ENCODE measurements around the gene MAN2A1. TPM values are rescaled to one million over a fixed set of nuclear protein-coding genes. Genes with fewer than 3 reads are reported as not detected.

The MAN2A1 gene
- total RNA-seq, 1 donor from 2014 or later: 83.6 TPM

DNA sequence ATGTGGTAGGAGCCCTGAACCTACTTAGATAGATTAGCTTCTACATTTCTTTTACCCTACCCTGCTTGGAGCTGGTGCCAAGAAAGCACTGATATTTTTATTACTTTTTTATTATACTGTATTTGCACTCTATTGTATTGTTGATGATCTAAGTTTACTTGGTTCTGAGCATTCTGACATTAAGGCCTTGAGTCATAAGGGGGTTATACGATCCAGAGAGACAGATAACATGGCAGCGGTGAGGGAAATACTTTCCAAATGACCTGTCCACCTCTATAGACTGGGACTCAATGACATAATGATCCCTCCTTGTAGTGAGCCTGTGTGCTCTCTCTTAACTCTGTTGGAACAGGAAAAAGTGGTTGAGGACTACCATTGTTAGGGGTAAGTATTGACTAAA lies 176.3 kb downstream of the MAN2A1 start:
- Mint-ChIP-seq H3K36me3 (ENCODE audit: low read depth, unreplicated experiment) (peaks cover 14% of the 10 kb centered on the region), H3K4me3 (ENCODE audit: unreplicated experiment) (no peak overlapping the region), H3K9me3 (ENCODE audit: unreplicated experiment) (no peaks in the 10 kb centered on the region), H3K27me3 (ENCODE audit: unreplicated experiment) (no peaks in the 10 kb centered on the region), H3K4me1 (ENCODE audit: unreplicated experiment) (peaks cover 5% of the 10 kb centered on the region), H3K27ac (ENCODE audit: unreplicated experiment) (no peak overlapping the region)
- DNase-seq (ENCODE audit: low spot score): no peak
- no peak for TF ChIP-seq CTCF (IDR thresholded peaks at IDR 0.05; ENCODE audit: unreplicated experiment)

DNA sequence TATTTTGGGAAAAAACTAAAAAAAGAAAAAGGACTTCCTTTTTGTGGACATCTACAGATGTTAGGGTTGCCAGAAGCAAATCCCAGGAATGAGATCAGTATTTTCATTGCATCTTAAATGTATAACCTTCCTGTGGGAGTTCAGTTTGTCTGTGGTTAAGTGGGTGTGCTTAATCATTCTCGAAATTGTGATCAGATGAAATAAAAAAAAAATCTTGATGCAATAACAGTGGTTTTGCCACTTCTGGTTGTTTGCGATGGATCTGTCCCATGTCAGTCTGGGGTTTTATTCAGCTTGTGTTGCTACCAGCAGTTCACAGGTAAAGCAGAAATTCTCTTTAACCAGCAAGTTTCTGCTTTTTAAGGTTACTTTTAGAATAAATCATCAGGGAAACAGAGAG lies 179.0 kb downstream of the MAN2A1 start:
- Mint-ChIP-seq H3K4me1 (ENCODE audit: unreplicated experiment) (peaks cover 5% of the 10 kb centered on the region), H3K36me3 (ENCODE audit: low read depth, unreplicated experiment) (peaks cover 18% of the 10 kb centered on the region), H3K4me3 (ENCODE audit: unreplicated experiment) (no peak overlapping the region), H3K27ac (ENCODE audit: unreplicated experiment) (no peak overlapping the region), H3K9me3 (ENCODE audit: unreplicated experiment) (no peaks in the 10 kb centered on the region), H3K27me3 (ENCODE audit: unreplicated experiment) (no peaks in the 10 kb centered on the region)
- no peak for TF ChIP-seq CTCF (IDR thresholded peaks at IDR 0.05; ENCODE audit: unreplicated experiment)
- no peak for DNase-seq (ENCODE audit: low spot score)

GRCh38 chr5:109873687-109874086 lies 184.0 kb downstream of the MAN2A1 start:
- Mint-ChIP-seq H3K4me1 (ENCODE audit: unreplicated experiment) (no peaks in the 10 kb centered on the region), H3K4me3 (ENCODE audit: unreplicated experiment) (no peak overlapping the region), H3K27me3 (ENCODE audit: unreplicated experiment) (no peaks in the 10 kb centered on the region), H3K27ac (ENCODE audit: unreplicated experiment) (no peak overlapping the region), H3K36me3 (ENCODE audit: low read depth, unreplicated experiment) (peaks cover 7% of the 10 kb centered on the region), H3K9me3 (ENCODE audit: unreplicated experiment) (no peaks in the 10 kb centered on the region)
- no peak for TF ChIP-seq CTCF (IDR thresholded peaks at IDR 0.05; ENCODE audit: unreplicated experiment)
- no peak for DNase-seq (ENCODE audit: low spot score)

DNA sequence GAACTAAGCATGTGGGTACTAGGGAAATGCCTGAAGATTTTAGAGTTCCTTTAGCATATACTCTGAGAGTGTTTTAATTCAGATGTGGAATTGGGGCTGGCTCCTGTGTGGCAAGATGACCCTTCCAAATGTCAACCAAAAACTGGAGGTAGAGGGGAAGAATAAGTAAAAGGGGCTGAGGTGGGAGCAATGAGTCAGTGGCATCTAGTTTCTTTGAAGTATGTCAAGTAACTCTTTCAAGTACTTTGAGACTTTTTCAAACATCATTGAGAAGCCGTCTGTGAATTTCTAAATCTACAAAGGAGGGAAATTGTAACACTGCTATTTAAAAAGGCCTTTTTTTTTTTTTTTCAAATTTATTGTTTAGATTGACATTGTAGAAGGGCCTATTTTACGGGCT lies 184.4 kb downstream of the MAN2A1 start:
- no peak overlapping the region for H3K27ac Mint-ChIP-seq (ENCODE audit: unreplicated experiment)
- peaks cover 7% of the 10 kb centered on the region for H3K36me3 Mint-ChIP-seq (ENCODE audit: low read depth, unreplicated experiment)
- no peak for DNase-seq (ENCODE audit: low spot score)

More for the DNA sequence above, 184.4 kb downstream of the MAN2A1 start:
- no peak for TF ChIP-seq CTCF (IDR thresholded peaks at IDR 0.05; ENCODE audit: unreplicated experiment)
- H3K4me1 Mint-ChIP-seq (ENCODE audit: unreplicated experiment): no peaks in the 10 kb centered on the region
- no peak overlapping the region for H3K4me3 Mint-ChIP-seq (ENCODE audit: unreplicated experiment)
- no peaks in the 10 kb centered on the region for H3K9me3 Mint-ChIP-seq (ENCODE audit: unreplicated experiment)
- H3K27me3 Mint-ChIP-seq (ENCODE audit: unreplicated experiment): no peaks in the 10 kb centered on the region
